G401 (cell line): ENCODE measurements around the gene RBMS3. TPM values are rescaled to one million over a fixed set of nuclear protein-coding genes. Genes with fewer than 3 reads are reported as not detected.

ENCODE experiments used
- DNase-seq: peaks from one replicate; pipeline ENCODE4 v3.0.0-alpha.2; 2015; ENCODE audit warnings: low spot score
- in situ Hi-C: cut with HindIII; loops from 2 replicates; pipeline ENCODE4 v1.10.0; 2016; ENCODE audit warnings: low sequenced_read_pairs, mixed read lengths
- total RNA-seq: library from RNA; depleted of rRNA; stranded (reverse); fragments of >200 nt; shearing (Covaris generic); gene quantifications from 2 replicates; pipeline ENCODE4 v1.2.3, GENCODE V29; 2014

The RBMS3 gene
- total RNA-seq, 1 experiment from 2014 or later: 0.20 TPM

DNA sequence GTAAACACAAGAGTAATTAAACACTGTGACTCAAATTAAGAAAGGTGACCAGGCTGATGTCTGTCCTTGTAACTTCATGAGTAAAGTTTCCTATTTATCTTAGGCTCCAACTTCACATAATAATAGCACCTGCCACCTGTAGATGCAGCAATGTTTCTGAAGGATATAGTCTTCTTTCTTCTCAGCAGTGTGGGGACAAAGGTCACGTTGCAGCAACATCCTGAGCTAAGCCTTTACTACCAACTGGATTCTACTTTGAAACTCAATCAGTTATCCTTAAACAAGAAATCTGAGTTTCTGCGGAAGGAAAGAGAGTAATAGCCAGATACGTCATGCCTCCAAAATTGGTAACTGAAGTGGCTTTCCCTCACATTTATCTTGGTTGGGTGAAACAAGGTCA is 253.1 kb downstream of the RBMS3 start:
- no peak for DNase-seq
- in situ Hi-C loops: no loop called here

DNA sequence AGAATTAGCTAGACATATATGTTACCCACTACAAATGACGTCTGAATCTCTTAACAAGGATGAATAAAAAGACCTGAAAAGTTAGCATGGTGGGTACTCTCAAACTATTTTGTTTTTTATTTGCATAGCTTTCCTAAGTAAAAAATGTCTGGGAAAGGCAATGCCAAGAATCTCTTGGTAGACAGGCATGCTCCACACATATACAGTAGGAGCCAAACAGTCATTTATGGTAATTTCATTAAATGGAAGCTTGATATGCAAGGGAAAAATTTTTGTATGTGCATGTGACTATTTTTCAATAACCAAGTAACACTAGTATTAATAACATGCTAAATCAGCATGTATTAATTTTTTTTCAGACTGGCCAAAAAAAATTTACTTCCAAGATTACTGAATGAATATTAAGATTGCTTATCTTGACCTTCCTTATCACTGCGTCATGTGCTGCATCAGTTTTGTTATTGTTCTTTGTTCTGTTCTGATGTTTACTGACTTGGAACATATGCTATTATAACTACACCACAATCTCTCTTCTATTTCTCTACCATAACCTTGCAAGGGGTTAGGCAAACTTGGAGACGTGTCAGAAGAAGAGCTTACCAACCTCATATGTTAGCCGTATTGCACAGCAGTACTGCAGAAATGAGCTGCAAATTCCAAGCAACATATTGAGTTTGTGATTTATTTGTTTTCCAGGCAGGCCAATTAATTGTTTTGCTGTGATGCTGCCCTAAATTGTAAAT is 255.3 kb downstream of the RBMS3 start:
- DNase-seq: no peak
- in situ Hi-C loops: no loop called here

DNA sequence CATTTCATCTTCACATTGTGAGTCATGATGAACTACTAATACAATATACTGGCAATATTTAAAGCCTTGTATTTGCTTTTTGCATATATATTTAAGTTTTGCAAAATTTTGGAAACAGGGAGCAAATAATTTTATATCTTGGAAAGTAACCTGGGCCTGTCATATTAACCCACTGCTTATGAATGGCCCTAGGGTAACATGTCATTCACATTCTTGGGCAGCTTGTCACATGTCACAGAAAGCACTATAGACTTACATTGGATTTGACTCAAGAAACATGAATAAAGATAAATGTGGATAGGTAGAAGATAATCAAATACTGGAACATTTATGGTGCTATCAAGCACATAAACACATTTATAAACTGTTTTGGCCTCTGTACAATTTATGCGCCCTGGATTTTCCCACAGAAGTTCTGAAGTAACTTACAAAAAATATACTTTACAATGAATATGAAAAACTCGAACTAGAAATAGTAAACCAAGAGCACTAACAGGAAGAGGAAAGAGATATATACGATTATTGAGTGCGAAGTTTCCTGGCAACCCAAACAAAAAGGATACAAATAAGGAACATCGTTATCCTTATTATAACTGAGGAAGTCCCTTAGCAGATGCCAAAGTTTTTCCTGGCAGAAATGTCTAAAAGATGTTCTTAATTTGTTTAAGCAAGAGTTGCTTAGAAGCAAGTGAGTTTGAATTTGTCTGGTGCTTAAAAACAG is 257.2 kb downstream of the RBMS3 start:
- DNase-seq: no peak
- in situ Hi-C loops: no loop called here

DNA sequence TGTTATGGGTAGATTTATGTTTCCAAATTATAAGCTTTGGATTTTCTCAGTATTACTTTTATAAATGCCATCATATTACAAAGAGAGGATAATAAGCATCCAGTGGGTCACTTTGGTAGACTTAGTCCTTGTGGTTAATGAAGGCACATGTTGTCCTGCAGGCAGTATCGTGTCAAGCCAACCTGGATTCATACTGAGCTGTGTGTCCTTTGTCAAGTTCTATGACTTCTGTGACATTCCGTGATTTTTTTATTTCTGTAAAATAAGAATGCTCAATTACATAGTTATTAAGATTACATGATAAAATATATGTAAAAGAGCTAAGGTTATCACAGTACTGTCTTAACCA is 257.7 kb downstream of the RBMS3 start:
- DNase-seq: no peak
- in situ Hi-C loops: no loop called here

DNA sequence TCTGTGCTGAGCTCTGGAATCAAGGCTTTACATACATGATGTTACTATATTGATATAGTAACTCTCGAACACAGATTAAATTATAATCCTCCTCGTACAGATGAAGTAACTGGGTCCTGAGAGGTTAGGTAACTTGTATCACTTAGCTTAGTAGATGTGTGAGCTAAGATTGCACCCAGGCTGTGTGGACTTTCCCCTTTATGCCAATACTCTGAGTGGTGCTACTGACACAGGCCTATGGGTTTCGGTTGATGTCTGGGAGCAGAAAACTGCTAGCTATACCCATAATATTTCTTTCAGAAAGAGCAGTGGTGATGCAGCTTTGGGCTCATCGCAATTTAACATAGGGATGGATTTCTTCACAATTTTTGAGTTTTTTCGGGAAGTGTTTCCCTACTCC is 259.7 kb downstream of the RBMS3 start:
- in situ Hi-C loops: no loop called here
- no peak for DNase-seq

DNA sequence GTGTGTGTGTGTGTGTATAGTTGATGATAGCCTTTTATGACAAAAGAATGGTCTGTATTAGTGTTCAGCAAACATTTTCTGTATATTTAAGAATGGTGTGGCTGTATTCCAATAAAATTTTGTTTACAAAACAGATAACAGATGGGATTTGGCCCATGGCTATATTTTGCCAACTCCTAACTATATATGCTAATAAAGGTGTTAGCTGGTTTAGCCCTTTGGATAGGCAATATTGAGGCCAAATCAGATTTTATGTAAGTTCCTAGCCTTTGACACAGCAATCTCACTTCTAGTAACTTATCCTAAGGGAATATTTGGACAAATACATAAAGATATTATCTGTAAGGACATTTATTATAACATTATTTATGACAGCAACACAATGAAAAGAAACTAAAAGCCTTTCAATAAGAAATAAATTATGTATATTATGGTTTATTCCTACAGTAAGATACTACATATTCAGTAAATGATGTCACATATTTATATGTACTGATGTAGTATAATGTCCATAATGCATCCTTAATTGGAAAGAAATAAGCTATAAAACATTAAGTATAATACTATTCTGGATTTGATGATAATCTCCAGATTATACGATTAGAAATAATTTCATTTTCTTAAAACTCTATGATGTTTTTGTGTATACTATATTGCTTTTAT is 264.0 kb downstream of the RBMS3 start:
- no peak for DNase-seq
- in situ Hi-C loops: no loop called here

DNA sequence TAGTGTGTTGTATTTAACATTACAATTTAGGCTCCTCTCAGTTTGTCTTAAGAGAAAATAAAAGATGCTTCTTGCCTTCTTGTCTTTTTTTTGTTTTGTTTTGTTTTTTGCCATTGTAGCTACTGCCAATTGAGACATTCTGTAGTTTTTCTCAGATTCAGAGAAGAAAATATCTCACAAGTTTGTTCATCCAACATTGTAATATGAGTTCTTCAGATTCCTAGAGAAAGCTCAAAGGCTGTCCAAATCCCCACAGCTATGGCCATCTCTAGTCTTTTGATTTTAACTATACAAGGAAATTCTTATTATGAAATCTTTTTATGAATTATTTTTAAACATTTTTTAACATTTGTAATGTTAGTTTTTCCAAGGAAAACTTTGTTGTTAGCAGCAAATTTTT is 264.7 kb downstream of the RBMS3 start:
- DNase-seq: no peak
- in situ Hi-C loops: no loop called here

DNA sequence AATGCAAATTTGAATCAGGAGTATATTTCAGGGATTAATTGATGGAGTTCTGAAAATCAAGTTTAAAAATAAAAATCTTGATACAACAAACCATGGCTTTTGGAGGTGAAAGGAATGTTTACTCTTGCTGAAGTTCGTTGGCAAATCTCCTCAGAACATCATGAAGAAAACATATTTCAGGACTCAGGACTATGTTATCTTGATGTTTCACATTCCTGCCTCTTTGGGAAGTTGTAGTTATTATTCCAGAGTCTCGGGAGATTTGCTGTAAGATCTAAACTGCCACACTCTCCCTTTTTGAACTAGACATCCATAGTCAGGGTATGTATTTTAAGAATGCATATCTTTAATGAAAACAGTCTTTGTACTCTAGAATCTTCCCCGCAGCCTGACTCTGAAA is 271.2 kb downstream of the RBMS3 start:
- in situ Hi-C loops: no loop called here
- DNase-seq: no peak

DNA sequence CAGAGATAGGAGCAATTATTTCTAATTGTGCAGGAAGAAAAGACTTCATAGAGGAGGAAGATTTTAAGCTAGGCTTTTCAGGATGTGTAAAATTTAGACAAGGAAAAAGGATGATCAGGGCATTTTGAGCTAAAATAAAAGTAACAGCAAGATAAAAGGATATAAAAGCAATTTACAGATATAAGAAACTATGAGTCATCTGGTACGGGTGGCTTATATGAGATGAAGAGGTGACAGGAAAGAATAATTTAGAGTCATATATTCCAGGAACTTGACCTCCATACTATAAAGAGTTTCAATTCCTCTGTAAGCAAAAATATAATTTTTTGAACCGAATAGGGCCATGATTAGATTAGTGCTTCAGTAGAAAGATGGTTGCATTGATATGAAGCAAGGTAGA is 273.7 kb downstream of the RBMS3 start:
- DNase-seq: no peak

DNA sequence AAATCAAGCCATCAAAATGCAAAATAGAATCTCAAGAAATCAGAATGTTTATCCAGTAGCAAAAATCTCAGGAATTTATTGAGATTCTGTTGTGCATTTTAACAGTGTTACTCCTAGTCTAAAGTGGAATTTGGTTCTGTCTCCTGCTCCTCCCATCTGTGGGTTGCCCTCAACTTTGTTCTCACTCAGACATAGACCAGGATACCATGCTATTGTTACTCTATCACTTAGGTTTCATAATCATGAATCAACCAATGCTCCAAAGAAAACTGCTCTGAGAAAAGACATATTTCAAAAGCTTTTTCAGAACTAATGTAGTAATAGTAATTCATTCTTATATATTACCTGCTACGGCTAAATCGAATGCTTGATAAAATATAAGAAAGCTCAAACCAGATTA is 274.7 kb downstream of the RBMS3 start:
- in situ Hi-C loops: no loop called here

More for the DNA sequence above, 273.7 kb downstream of the RBMS3 start:
- in situ Hi-C loops: no loop called here

DNA sequence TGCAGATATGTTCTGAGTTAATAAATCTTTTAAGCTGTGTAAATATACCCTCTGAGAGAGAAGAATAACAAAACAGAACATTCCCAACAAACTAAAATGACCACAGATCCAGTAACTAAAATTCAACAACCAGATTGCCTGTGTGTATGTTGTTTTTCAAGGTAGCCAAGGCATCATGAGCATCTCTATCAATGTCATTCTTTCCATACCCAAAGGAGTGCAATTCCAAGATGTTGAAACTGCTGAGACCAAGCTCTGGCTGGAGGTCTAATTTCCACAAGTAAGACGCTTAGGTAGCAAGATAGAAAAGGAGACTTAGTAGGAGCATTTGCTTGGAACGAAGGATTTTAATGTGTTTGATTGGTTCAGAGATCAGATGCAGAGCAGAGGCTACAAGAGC is 276.3 kb downstream of the RBMS3 start:
- in situ Hi-C loops: no loop called here

More for the DNA sequence above, 274.7 kb downstream of the RBMS3 start:
- DNase-seq: no peak

DNA sequence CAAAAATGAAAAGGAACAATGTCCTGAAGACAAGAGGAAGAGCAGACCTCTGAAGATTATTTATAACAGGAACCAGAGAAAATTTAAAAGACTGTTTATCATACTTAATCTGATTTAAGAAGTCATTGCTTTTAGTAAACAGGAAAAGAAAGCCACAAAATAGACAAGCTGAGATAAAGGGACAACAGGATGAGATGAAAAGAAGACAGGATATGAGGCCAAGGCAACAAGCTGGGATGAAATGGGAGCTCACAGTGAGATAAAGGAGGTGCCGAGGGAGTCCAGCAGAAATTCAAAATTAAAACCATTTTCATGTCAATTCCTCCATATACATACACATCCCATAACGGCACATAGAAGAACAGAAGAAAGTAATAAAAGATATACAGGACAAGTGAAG is 277.0 kb downstream of the RBMS3 start:
- in situ Hi-C loops: no loop called here
- no peak for DNase-seq

More for the DNA sequence above, 276.3 kb downstream of the RBMS3 start:
- DNase-seq: no peak

DNA sequence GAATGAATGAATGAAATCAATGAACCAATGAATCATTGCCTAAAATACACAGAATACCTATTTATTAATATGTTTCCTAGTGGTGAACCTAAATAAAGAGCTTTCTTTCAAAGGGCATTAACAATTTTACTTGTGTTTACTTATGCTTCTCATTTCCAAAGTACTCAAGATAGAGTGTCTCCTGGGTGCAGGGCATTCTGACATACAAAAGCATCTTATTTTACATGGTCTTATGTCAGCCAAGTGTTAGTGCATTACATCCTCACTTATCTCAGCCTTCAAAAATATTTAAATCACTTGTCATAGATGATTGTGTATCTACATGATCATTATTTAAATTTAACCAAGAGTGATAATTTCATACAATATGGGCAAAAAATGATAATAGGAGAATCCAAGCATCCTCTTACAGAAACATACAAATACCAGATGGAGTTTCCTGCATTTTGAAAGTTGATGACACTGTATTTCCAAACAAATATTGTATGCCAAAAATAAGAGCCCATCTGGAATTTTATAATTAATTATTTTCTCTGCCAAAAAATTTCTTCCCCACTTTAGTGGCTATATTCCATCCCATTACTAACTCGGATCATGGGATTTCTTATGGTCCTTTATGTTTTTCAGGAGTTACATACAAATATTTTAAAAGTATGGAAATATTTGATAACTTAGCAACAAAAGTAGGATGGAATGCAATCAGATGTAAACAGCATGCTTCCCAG is 279.0 kb downstream of the RBMS3 start:
- no peak for DNase-seq
- in situ Hi-C loops: no loop called here

DNA sequence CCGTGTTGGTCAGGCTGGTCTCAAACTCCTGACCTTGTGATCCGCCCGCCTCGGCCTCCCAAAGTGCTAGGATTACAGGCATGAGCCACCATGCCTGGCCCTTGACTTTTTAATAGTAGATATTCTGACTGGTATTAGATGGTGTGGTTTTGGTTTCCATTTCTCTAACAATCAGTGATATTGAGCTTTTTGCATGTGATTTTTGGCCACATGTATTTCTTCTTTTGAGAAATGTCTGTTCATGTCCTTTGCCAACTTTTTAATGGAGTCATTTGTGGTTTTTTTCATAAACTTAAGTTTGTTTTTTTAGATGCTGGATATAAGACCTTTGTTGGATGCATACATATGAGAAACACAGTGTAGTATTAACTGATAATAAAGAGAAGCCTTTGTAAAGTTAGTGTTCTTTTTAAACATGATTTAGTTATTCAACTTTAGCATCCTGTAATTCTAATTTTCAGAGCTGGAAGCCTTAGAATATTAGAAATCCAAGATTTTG is 280.8 kb downstream of the RBMS3 start:
- no peak for DNase-seq
- in situ Hi-C loops: no loop called here

DNA sequence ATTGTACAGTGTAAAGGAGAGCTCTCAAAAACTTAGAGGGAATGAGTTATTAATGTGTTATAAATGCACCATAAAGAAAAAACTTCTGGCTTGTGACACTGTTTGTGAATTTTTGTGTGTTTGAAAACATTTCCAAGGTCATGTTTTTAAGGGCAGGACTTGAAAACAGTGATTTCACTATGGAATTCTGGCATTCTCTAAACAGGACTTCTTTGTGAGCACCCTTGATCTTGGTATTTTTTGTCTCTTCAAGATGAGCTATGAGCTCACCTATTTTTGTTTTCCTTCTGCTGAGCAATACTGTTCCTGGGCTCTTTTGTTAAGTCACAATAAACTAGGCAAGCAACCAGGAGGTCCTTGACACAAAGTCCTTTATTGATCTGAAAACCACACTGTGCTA is 284.4 kb downstream of the RBMS3 start:
- no peak for DNase-seq
- in situ Hi-C loops: no loop called here

DNA sequence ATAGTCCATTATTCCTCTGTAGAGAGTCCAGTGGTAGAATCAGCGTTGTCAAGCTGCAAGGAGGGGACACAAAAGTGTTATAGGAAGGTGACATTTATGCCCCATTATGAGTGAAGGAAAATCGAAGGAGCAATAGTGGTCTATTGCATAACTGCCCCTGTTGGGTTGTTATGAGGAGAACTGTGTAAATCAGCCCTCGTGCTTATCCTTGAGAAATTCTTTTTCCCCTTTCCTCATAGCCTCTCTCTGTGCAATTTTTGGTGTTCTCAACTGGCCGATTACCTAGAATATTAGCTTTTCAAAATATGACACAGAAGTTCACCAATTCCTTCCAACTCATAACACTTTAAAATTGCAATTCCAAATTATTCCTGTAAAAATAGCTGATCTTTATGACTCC is 286.6 kb downstream of the RBMS3 start:
- in situ Hi-C loops: no loop called here

DNA sequence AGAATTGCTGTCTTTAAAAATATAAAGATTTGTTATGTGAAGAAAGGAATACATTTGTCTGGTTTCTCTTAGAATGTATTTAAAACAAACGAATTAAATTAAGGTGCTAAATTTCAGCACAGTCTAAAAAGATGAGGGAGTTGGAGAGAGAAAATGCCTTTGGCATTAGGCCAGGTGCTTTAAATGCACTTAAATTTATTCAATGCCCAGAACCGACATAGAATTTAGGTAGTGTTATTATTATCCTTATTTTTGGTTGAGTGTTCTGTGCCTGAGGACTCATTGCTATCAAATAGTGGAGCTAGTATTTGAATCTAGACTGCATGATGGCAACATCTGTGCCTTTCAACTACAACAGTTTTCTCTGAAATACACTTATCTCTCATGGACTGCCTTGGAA is 287.5 kb downstream of the RBMS3 start:
- in situ Hi-C loops: no loop called here
- no peak for DNase-seq

More for the DNA sequence above, 286.6 kb downstream of the RBMS3 start:
- DNase-seq: no peak

DNA sequence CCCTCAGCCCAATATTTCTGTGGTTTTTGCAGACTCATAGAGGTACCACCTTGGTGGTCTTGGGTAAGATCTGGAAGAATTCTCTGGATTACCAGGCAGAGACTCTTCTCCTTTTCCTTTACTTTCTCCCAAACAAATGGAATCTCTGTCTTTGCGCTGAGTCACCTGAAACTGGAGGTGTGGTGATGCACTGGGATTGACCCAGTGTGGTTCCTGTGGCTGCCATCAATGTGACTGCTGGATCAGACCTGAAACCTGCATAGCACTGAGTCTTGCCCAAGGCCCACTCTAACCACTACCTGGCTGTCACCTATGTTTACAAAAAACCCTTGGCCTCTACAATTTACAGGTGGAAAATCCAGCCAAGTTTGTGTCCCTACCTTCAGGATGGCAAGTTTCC is 295.3 kb downstream of the RBMS3 start:
- DNase-seq: no peak
- in situ Hi-C loops: no loop called here

DNA sequence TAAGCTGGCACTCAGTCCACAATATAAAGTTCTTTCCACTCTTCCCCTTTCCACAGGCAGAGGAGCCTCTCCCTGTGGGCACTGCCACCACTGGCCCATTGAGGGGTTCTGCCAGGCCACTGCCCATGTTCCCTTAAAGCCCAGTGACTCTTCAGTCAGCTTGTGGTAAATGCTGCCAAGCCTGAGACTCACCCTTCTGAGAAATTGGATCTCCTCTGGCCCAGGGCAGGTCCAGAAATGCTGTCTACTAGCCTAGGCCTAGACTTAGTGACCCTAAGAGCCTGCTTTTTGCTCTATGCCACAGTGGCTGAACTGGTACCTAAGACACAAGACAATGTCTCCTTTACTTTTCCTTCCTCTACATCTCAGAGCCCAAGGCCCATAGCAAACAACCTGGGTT is 295.8 kb downstream of the RBMS3 start:
- in situ Hi-C loops: no loop called here
- no peak for DNase-seq

DNA sequence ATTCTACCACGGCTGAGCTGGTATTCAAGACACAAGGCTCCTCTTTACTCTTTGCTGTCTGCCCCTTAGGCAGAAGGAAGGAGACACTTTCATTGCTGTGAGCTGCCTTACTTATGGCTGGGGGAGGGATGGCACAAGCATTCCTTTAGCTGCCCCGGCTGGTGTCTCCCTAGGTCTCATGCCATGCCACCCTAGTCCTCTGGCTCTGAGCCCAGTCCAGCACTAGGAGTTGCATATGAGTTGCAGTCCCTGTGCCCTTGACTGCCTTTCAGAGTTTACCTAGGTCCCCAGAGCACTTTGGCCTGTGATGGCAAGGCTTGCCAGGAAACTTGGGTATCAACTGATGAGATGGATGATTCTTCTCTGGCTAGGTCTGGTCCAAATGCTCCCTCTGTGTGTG is 296.4 kb downstream of the RBMS3 start:
- DNase-seq: no peak
- in situ Hi-C loops: no loop called here
